ENCODE results near the gene TACO1. TPM values are rescaled to one million over a fixed set of nuclear protein-coding genes. Genes with fewer than 3 reads are reported as not detected.

The TACO1 gene
- total and polyA plus RNA-seq, 2 of the 4 experiments (the other 2 are of a cell fraction): 6.5 to 28.8 TPM

DNA sequence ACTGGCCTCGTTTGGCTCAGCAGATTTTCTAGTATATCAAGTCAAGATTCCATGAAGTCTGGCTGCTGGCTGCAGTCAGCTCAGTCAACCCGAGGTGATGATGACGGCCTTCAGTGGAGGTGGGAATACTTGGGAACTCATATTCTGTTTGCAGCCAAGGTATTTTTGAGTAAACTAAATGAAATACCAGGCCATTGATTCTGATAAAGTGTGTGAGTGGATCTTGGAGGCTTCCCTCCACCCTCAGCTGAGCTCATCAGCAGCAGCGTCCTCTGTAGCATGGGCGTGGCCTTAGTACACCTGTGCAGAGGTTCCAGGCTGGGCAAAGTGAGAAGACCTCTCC, 22.0 kb upstream of the TACO1 start:
- Histone ChIP-seq H2BK120ac (ENCODE audit: low read depth, low read length) (no peak overlapping the region), H3K4me1 (ENCODE audit: control insufficient read depth, insufficient read depth, low read length) (no peaks in the 10 kb centered on the region), H4K5ac (ENCODE audit: low read depth, low read length) (no peak overlapping the region), H3K23ac (ENCODE audit: low read depth, low read length) (no peak overlapping the region), H3K14ac (replicated peaks; ENCODE audit: low read depth, low read length) (no peak overlapping the region), H3K9ac (ENCODE audit: low read depth, low read length) (no peak overlapping the region), H2BK5ac (ENCODE audit: low read depth, low read length, poor library complexity, severe bottlenecking) (no peak overlapping the region), H3K79me1 (ENCODE audit: low read depth in 1 of 2, low read length in 2 of 2) (peaks cover 56 to 82% of the 10 kb centered on the region in 2 experiments), H2AK5ac (ENCODE audit: low read depth, low read length) (no peak overlapping the region), H3K27ac (ENCODE audit: insufficient read depth, low read length) (no peak overlapping the region), H3K9me1 (ENCODE audit: insufficient read depth, low read length) (peaks cover 14% of the 10 kb centered on the region; the same call in 1 of the 2 replicates), H2AK9ac (replicated peaks; ENCODE audit: low read depth, low read length, poor library complexity) (no peak overlapping the region), H3K4me3 (ENCODE audit: insufficient read depth, low read depth, low read length) (no peak overlapping the region), H3K9me3 (ENCODE audit: control insufficient read depth, insufficient read depth, low read length) (no peaks in the 10 kb centered on the region), H3K27me3 (ENCODE audit: control insufficient read depth, insufficient read depth, low read length) (no peaks in the 10 kb centered on the region), H3K36me3 (ENCODE audit: control insufficient read depth, insufficient read depth, low read length) (peaks cover 32% of the 10 kb centered on the region), H4K20me1 (ENCODE audit: insufficient read depth, low read length) (peaks cover 45% of the 10 kb centered on the region), H3K56ac (ENCODE audit: extremely low read depth, insufficient read depth, low read length) (no peak overlapping the region), H3K4me2 (ENCODE audit: low read depth, low read length) (no peak overlapping the region), H4K8ac (ENCODE audit: low read depth in 2 of 2, low read length in 2 of 2) (no peak overlapping the region), H3K18ac (ENCODE audit: low read depth, low read length) (no peak overlapping the region), H2BK15ac (ENCODE audit: low read depth, low read length) (no peak overlapping the region), H2BK20ac (ENCODE audit: low read depth, low read length) (no peak overlapping the region), H2AFZ (replicated peaks; ENCODE audit: low read length, poor library complexity) (no peak overlapping the region), H3K4ac (ENCODE audit: low read depth, low read length) (no peak overlapping the region), H4K91ac (ENCODE audit: insufficient read depth, low read depth, low read length) (no peak overlapping the region)
- 100% methylated on average over 2 of the region's 5 CpGs; no CpG with 5 or more reads in 1 of the 2 experiments for WGBS, 2 experiments (ENCODE audit: extremely low coverage in 2 of 2, insufficient read length in 1 of 2)
- dilution Hi-C loops (cut with HindIII; ENCODE audit: low sequenced_read_pairs, unreplicated experiment) (no loop called here), in situ Hi-C loops (cut with MboI; ENCODE audit: low sequenced_read_pairs) (no loop called here), intact Hi-C loops (cut with micrococcal nuclease) (no loop called here)
- BruUV-seq (replicated peaks): no TSS peak
- ChIA-PET CTCF (no interaction called here), POLR2A (ENCODE audit: unreplicated experiment) (no interaction called here)
- no peak for ATAC-seq (ENCODE audit: low read depth)
- TF ChIP-seq RAD21 (IDR thresholded peaks at IDR 0.05; ENCODE audit: low read length) (no peak), RCOR1 (IDR thresholded peaks at IDR 0.05; ENCODE audit: insufficient replicate concordance, low read length) (no peak), SMC3 (IDR thresholded peaks at IDR 0.05; ENCODE audit: low read depth, low read length) (no peak), CEBPB (IDR thresholded peaks at IDR 0.05; ENCODE audit: low read depth, low read length) (no peak), NFE2L2 (IDR thresholded peaks at IDR 0.05; ENCODE audit: low read depth, low read length) (no peak), BHLHE40 (IDR thresholded peaks at IDR 0.05; ENCODE audit: low read depth, low read length) (no peak), MXI1 (IDR thresholded peaks at IDR 0.05; ENCODE audit: borderline replicate concordance, low read depth, low read length) (no peak), MAFK (IDR thresholded peaks at IDR 0.05; ENCODE audit: low read depth, low read length) (no peak)
- TF ChIP-seq, protein P1, sequence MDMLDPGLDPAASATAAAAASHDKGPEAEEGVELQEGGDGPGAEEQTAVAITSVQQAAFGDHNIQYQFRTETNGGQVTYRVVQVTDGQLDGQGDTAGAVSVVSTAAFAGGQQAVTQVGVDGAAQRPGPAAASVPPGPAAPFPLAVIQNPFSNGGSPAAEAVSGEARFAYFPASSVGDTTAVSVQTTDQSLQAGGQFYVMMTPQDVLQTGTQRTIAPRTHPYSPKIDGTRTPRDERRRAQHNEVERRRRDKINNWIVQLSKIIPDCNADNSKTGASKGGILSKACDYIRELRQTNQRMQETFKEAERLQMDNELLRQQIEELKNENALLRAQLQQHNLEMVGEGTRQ (IDR thresholded peaks at IDR 0.05; ENCODE audit: low read depth, low read length): no peak
- DNase-seq: no peak
